ENCODE results near the gene TMC2.
A peak's percentile ranks its signal among the peaks of the same experiment; 100 is the strongest.

TMC2 gene

GRCh38 chr20:2578475-2579192, 42.3 kb downstream of the TMC2 start:
- peak; percentile 3 for DNase-seq

- DNase-seq, result no peak
These were observed 49.4 kb downstream of the TMC2 start for GRCh38 chr20:2585811-2586210.

- DNase-seq, result no peak
These were observed 57.4 kb downstream of the TMC2 start for GRCh38 chr20:2593756-2594155.

GRCh38 chr20:2595076-2595475, 58.7 kb downstream of the TMC2 start:
- no peak for DNase-seq

GRCh38 chr20:2596673-2597279, 60.4 kb downstream of the TMC2 start:
- DNase-seq, result no peak

- DNase-seq, result no peak
These were observed 63.1 kb downstream of the TMC2 start for GRCh38 chr20:2599288-2600006.

- DNase-seq, result no peak
These were observed 65.8 kb downstream of the TMC2 start for GRCh38 chr20:2602046-2602735.

- no peak for DNase-seq
These were observed 66.4 kb downstream of the TMC2 start for GRCh38 chr20:2602746-2603145.

GRCh38 chr20:2603816-2604505, 67.6 kb downstream of the TMC2 start:
- DNase-seq, result no peak

- no peak for DNase-seq
These were observed 68.1 kb downstream of the TMC2 start for GRCh38 chr20:2604506-2604835.

GRCh38 chr20:2606507-2607006, 70.2 kb downstream of the TMC2 start:
- no peak for DNase-seq

- DNase-seq, result no peak
These were observed 74.0 kb downstream of the TMC2 start for GRCh38 chr20:2610326-2610725.

- no peak for DNase-seq
These were observed 74.8 kb downstream of the TMC2 start for GRCh38 chr20:2610941-2611720.

GRCh38 chr20:2612073-2612472, 75.7 kb downstream of the TMC2 start:
- DNase-seq, result no peak

- DNase-seq, result no peak
These were observed 80.3 kb downstream of the TMC2 start for GRCh38 chr20:2616634-2617033.

- DNase-seq, result no peak
These were observed 80.8 kb downstream of the TMC2 start for GRCh38 chr20:2617099-2617714.

- DNase-seq, result no peak
These were observed 82.4 kb downstream of the TMC2 start for GRCh38 chr20:2618815-2619214.

GRCh38 chr20:2619337-2619736, 83.0 kb downstream of the TMC2 start:
- no peak for DNase-seq

- DNase-seq, result no peak
These were observed 83.7 kb downstream of the TMC2 start for GRCh38 chr20:2619961-2620595.

GRCh38 chr20:2624190-2624589, 87.8 kb downstream of the TMC2 start:
- no peak for DNase-seq

GRCh38 chr20:2625062-2625461, 88.7 kb downstream of the TMC2 start:
- no peak for DNase-seq
